Measurements from ENCODE around the gene PRR18.

DNA sequence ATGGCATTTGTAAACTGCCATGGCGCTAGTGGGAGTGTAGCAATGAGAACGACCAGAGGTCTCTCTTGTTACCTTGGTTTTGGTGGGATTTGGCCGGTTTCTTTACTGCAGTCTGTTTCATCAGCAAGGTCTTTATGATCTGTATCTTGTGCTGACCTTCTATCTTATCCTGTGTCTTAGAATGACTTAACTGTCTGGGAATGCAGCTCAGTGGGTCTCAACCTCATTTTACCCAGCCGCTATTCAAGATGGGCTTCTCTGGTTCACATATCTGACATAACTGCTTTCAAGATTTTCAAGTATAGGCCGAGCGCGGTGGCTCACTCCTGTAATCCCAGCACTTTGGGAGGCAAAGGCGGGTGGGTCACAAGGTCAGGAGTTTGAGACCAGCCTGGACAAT, 36.0 kb upstream of the PRR18 start:
- TF ChIP-seq, protein P1, sequence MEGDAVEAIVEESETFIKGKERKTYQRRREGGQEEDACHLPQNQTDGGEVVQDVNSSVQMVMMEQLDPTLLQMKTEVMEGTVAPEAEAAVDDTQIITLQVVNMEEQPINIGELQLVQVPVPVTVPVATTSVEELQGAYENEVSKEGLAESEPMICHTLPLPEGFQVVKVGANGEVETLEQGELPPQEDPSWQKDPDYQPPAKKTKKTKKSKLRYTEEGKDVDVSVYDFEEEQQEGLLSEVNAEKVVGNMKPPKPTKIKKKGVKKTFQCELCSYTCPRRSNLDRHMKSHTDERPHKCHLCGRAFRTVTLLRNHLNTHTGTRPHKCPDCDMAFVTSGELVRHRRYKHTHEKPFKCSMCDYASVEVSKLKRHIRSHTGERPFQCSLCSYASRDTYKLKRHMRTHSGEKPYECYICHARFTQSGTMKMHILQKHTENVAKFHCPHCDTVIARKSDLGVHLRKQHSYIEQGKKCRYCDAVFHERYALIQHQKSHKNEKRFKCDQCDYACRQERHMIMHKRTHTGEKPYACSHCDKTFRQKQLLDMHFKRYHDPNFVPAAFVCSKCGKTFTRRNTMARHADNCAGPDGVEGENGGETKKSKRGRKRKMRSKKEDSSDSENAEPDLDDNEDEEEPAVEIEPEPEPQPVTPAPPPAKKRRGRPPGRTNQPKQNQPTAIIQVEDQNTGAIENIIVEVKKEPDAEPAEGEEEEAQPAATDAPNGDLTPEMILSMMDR (conservative IDR thresholded peaks at IDR 0.05 in 1 of 2, IDR thresholded peaks at IDR 0.05 in 1 of 2; ENCODE audit: extremely low read depth in 1 of 2, insufficient read depth in 1 of 2, low read depth in 1 of 2, low read length in 2 of 2) = no peak
- TF ChIP-seq EZH2 (IDR thresholded peaks at IDR 0.05; ENCODE audit: borderline replicate concordance, low read length) = no peak
